PFSK-1 (cell line): Measurements from ENCODE around the gene TBXA2R.

Source experiments
- FOXP2 ChIP-seq: optimal IDR thresholded peaks from 2 replicates; pipeline ENCODE3; 2011; ENCODE audit warnings: borderline replicate concordance, control low read depth, inconsistent platforms; ENCODE audit not compliant: insufficient read depth; ENCODE audit errors: extremely low read length, extremely low read depth
- POLR2AphosphoS5 ChIP-seq: IDR thresholded peaks from 2 replicates; pipeline ENCODE4 v1.6.1; 2012; ENCODE audit warnings: low read depth, mild to moderate bottlenecking, control low read depth, low read length, moderate library complexity
- REST ChIP-seq, 2 experiments: IDR thresholded peaks; 2 replicates each; pipeline versions ENCODE4 v1.6.1 to v1.8.0; 2011 to 2012; ENCODE audit warnings: low read depth in 2 of 2, low read length in 2 of 2, control low read depth in 1 of 2, inconsistent platforms in 1 of 2, mild to moderate bottlenecking in 1 of 2, moderate library complexity in 1 of 2; ENCODE audit not compliant: insufficient read depth in 1 of 2
- SIN3A ChIP-seq: IDR thresholded peaks from 2 replicates; pipeline ENCODE4 v1.6.1; 2012; ENCODE audit warnings: mild to moderate bottlenecking, low read length, moderate library complexity, borderline replicate concordance; ENCODE audit not compliant: insufficient read depth
- TAF1 ChIP-seq: IDR thresholded peaks from 2 replicates; pipeline ENCODE4 v1.6.1; 2012; ENCODE audit warnings: low read length, control low read depth, borderline replicate concordance; ENCODE audit not compliant: insufficient read depth

Gene TBXA2R

GRCh38 chr19:3605361-3605760, 1.3 kb downstream of the TBXA2R start:
- TF ChIP-seq TAF1 (no peak), POLR2AphosphoS5 (no peak), FOXP2 (no peak), REST (IDR thresholded peaks at IDR 0.05; ENCODE audit: insufficient read depth in 1 of 2, low read depth in 2 of 2, low read length in 2 of 2) (no peak), SIN3A (no peak)

GRCh38 chr19:3604987-3605343, 1.7 kb downstream of the TBXA2R start:
- TF ChIP-seq POLR2AphosphoS5 = no peak
- no peak for TF ChIP-seq SIN3A
- no peak for TF ChIP-seq TAF1
- TF ChIP-seq REST (IDR thresholded peaks at IDR 0.05; ENCODE audit: insufficient read depth in 1 of 2, low read depth in 2 of 2, low read length in 2 of 2) = no peak
- TF ChIP-seq FOXP2 = no peak

- no peak for TF ChIP-seq POLR2AphosphoS5
- TF ChIP-seq TAF1 = no peak
- no peak for TF ChIP-seq FOXP2
- TF ChIP-seq REST (IDR thresholded peaks at IDR 0.05; ENCODE audit: insufficient read depth in 1 of 2, low read depth in 2 of 2, low read length in 2 of 2) = no peak
- TF ChIP-seq SIN3A = no peak
These were observed 2.3 kb downstream of the TBXA2R start for GRCh38 chr19:3604227-3604986.

GRCh38 chr19:3603121-3603811, 3.4 kb downstream of the TBXA2R start:
- TF ChIP-seq REST (IDR thresholded peaks at IDR 0.05; ENCODE audit: insufficient read depth in 1 of 2, low read depth in 2 of 2, low read length in 2 of 2) = no peak
- no peak for TF ChIP-seq FOXP2
- no peak for TF ChIP-seq TAF1
- TF ChIP-seq POLR2AphosphoS5 = no peak
- TF ChIP-seq SIN3A = no peak

GRCh38 chr19:3601021-3601420, 5.7 kb downstream of the TBXA2R start:
- no peak for TF ChIP-seq POLR2AphosphoS5
- no peak for TF ChIP-seq REST (IDR thresholded peaks at IDR 0.05; ENCODE audit: insufficient read depth in 1 of 2, low read depth in 2 of 2, low read length in 2 of 2)
- TF ChIP-seq SIN3A = no peak
- TF ChIP-seq FOXP2 = no peak
- TF ChIP-seq TAF1 = no peak
